PC-9 (cell line): ENCODE results near the gene GGPS1.

ENCODE experiments used
- CTCF ChIP-seq: fragments of 200-600 bp; sonication (generic); conservative IDR thresholded peaks from 2 replicates; pipeline ENCODE4 v1.6.1; 2017; ENCODE audit warnings: mixed run types, antibody characterized with exemption, mild to moderate bottlenecking, moderate library complexity
- EZH2 ChIP-seq: fragments of 200-600 bp; sonication (generic); IDR thresholded peaks from 2 replicates; pipeline ENCODE4 v1.8.0; 2017; ENCODE audit warnings: antibody characterized with exemption, low read depth

- TF ChIP-seq EZH2 (no peak), CTCF (no peak)
Observed at GRCh38 chr1:235279694-235280093, 48.7 kb upstream of the GGPS1 start.
